Astrocyte (in vitro differentiated cells and primary cell): ENCODE results near the gene PSMD14. TPM values are rescaled to one million over a fixed set of nuclear protein-coding genes. Genes with fewer than 3 reads are reported as not detected.

Experiments used
- DNase-seq: peaks from one replicate; pipeline ENCODE4 v3.0.0-alpha.2; 2010; ENCODE audit warnings: low read depth
- FAIRE-seq: peaks from 2 replicates; lab custom pipeline; 2011; peaks lifted over from hg19 to GRCh38; lab: Jason Lieb, UNC
- H2AFZ ChIP-seq: 2 replicates; pipeline ENCODE4 v1.6.0; 2012; ENCODE audit warnings: low read depth, low read length, inconsistent platforms
- H3K27ac ChIP-seq: 2 replicates; pipeline ENCODE4 v1.5.1; 2011; ENCODE audit warnings: low read depth, low read length, inconsistent platforms
- H3K27me3 ChIP-seq: 2 replicates; pipeline ENCODE4 v1.6.0; 2011; ENCODE audit warnings: low read length, inconsistent platforms; ENCODE audit not compliant: insufficient read depth
- H3K36me3 ChIP-seq: 2 replicates; pipeline ENCODE4 v1.5.1; 2011; ENCODE audit warnings: low read length, inconsistent platforms; ENCODE audit not compliant: insufficient read depth
- H3K4me1 ChIP-seq: 2 replicates; pipeline ENCODE4 v1.5.1; 2011; ENCODE audit warnings: low read length, inconsistent platforms; ENCODE audit not compliant: insufficient read depth
- H3K4me2 ChIP-seq: 2 replicates; pipeline ENCODE4 v1.6.0; 2012; ENCODE audit warnings: low read length, inconsistent platforms
- H3K4me3 ChIP-seq: 2 replicates; pipeline ENCODE4 v1.5.1; 2011; ENCODE audit warnings: low read depth, mild to moderate bottlenecking, low read length, inconsistent platforms; ENCODE audit not compliant: insufficient read depth
- H3K79me2 ChIP-seq: 2 replicates; pipeline ENCODE4 v1.6.0; 2012; ENCODE audit warnings: mild to moderate bottlenecking, low read length, inconsistent platforms; ENCODE audit not compliant: insufficient read depth
- H3K9ac ChIP-seq: 2 replicates; pipeline ENCODE4 v1.6.0; 2012; ENCODE audit warnings: mild to moderate bottlenecking, low read length, inconsistent platforms
- H3K9me3 ChIP-seq: 2 replicates; pipeline ENCODE4 v1.5.1; 2012; ENCODE audit warnings: low read depth, mild to moderate bottlenecking, low read length, inconsistent platforms; ENCODE audit not compliant: insufficient read depth
- H4K20me1 ChIP-seq: 2 replicates; pipeline ENCODE4 v1.6.0; 2012; ENCODE audit warnings: low read length, inconsistent platforms; ENCODE audit not compliant: insufficient read depth
- H3K27ac Mint-ChIP-seq: one replicate; pipeline ENCODE4 v1.8.0; 2021; ENCODE audit warnings: mild to moderate bottlenecking, mixed read lengths; ENCODE audit not compliant: unreplicated experiment
- H3K27me3 Mint-ChIP-seq: one replicate; pipeline ENCODE4 v1.8.0; 2021; ENCODE audit warnings: low read depth, mixed read lengths; ENCODE audit not compliant: unreplicated experiment
- H3K36me3 Mint-ChIP-seq: one replicate; pipeline ENCODE4 v1.8.0; 2021; ENCODE audit warnings: low read depth, mixed read lengths; ENCODE audit not compliant: unreplicated experiment
- H3K4me1 Mint-ChIP-seq: one replicate; pipeline ENCODE4 v1.8.0; 2021; ENCODE audit warnings: low read depth, mixed read lengths; ENCODE audit not compliant: unreplicated experiment
- H3K4me3 Mint-ChIP-seq: one replicate; pipeline ENCODE4 v1.8.0; 2021; ENCODE audit warnings: mild to moderate bottlenecking, moderate library complexity, mixed read lengths; ENCODE audit not compliant: unreplicated experiment
- H3K9me3 Mint-ChIP-seq: one replicate; pipeline ENCODE4 v1.8.0; 2021; ENCODE audit warnings: mild to moderate bottlenecking, mixed read lengths; ENCODE audit not compliant: unreplicated experiment
- EZH2 ChIP-seq: IDR thresholded peaks from 2 replicates; pipeline ENCODE4 v1.6.1; 2012; ENCODE audit warnings: mild to moderate bottlenecking, low read length, inconsistent platforms; ENCODE audit not compliant: insufficient read depth
- total RNA-seq: library from RNA; stranded (reverse); gene quantifications from 2 replicates; pipeline ENCODE4 v1.2.1, GENCODE V29; 2021
- TF ChIP-seq, protein P1 (sequence below): IDR thresholded peaks from 2 replicates; pipeline ENCODE4 v1.5.1; 2011; ENCODE audit warnings: low read depth, mild to moderate bottlenecking, inconsistent platforms, low read length, moderate library complexity; ENCODE audit not compliant: insufficient read depth

The PSMD14 gene
- total RNA-seq, 1 donor from 2014 or later, result 86.0 TPM

DNA sequence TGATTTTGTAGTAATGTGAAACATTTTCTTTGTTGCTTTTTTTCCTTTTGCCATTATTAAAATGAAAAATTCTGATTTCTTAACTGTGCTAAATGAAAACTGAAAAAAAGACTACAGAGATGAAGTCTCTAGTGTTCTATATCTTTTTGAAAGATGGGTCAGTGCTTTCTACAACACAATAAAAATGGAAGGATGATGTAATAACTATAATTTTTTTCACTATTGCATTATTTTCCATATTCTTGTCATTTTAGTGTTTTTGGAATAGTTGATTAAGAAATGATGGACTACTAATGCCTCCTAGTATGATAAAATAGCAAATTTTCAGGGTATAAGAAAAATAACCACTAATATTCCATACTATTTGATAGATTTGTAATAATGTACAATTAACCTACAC, 7.2 kb downstream of the PSMD14 start:
- H3K9ac ChIP-seq, result no peak overlapping the region
- Mint-ChIP-seq H3K9me3 (no peaks in the 10 kb centered on the region), H3K4me1 (peaks cover 16% of the 10 kb centered on the region), H3K4me3 (no peak overlapping the region), H3K36me3 (peaks cover 5% of the 10 kb centered on the region), H3K27ac (no peak overlapping the region), H3K27me3 (no peaks in the 10 kb centered on the region)
- TF ChIP-seq, protein P1, sequence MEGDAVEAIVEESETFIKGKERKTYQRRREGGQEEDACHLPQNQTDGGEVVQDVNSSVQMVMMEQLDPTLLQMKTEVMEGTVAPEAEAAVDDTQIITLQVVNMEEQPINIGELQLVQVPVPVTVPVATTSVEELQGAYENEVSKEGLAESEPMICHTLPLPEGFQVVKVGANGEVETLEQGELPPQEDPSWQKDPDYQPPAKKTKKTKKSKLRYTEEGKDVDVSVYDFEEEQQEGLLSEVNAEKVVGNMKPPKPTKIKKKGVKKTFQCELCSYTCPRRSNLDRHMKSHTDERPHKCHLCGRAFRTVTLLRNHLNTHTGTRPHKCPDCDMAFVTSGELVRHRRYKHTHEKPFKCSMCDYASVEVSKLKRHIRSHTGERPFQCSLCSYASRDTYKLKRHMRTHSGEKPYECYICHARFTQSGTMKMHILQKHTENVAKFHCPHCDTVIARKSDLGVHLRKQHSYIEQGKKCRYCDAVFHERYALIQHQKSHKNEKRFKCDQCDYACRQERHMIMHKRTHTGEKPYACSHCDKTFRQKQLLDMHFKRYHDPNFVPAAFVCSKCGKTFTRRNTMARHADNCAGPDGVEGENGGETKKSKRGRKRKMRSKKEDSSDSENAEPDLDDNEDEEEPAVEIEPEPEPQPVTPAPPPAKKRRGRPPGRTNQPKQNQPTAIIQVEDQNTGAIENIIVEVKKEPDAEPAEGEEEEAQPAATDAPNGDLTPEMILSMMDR, result no peak
- TF ChIP-seq EZH2, result no peak
- H2AFZ ChIP-seq, result no peak overlapping the region
- H3K4me3 ChIP-seq, result no peak overlapping the region
- DNase-seq, result no peak
- no peak for FAIRE-seq
- H3K36me3 ChIP-seq, result peaks cover 11% of the 10 kb centered on the region
- H3K27me3 ChIP-seq, result no peaks in the 10 kb centered on the region
- H3K79me2 ChIP-seq, result peaks cover 96% of the 10 kb centered on the region
- H3K9me3 ChIP-seq, result no peaks in the 10 kb centered on the region
- H3K4me2 ChIP-seq, result no peak overlapping the region
- no peak overlapping the region for H3K27ac ChIP-seq
- peaks cover 52% of the 10 kb centered on the region for H4K20me1 ChIP-seq
- H3K4me1 ChIP-seq, result no peaks in the 10 kb centered on the region

DNA sequence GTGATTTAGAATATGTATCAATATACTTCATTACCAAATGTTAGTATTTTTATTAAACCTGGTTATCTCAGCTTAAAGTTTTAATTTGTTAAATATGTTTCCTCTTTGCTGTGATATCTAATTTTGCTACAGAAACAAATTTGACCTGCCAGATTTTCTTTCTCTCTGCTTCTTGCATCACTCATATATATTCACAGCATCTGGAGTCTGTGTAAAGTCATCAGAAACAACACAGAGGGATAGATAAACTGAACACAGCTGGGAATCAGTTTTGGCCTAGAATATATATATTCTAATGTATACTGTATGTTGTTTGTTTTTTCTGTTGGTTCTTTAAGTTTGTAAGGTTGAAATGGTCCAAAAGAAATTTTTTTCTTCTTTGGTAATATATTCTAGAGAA, 8.5 kb downstream of the PSMD14 start:
- H3K9me3 ChIP-seq, result no peaks in the 10 kb centered on the region
- no peak overlapping the region for H3K9ac ChIP-seq
- TF ChIP-seq, protein P1, result no peak
- TF ChIP-seq EZH2, result no peak
- peaks cover 10% of the 10 kb centered on the region for H3K36me3 Mint-ChIP-seq
- H2AFZ ChIP-seq, result no peak overlapping the region
- no peaks in the 10 kb centered on the region for H3K27me3 ChIP-seq
- H3K9me3 Mint-ChIP-seq, result no peaks in the 10 kb centered on the region
- no peak overlapping the region for H3K4me2 ChIP-seq
- H3K4me3 Mint-ChIP-seq, result no peak overlapping the region
- peaks cover 92% of the 10 kb centered on the region for H3K79me2 ChIP-seq
- FAIRE-seq, result no peak
- H3K27ac ChIP-seq, result no peak overlapping the region
- H3K27ac Mint-ChIP-seq, result no peak overlapping the region
- peaks cover 56% of the 10 kb centered on the region for H4K20me1 ChIP-seq
- H3K36me3 ChIP-seq, result peaks cover 17% of the 10 kb centered on the region
- DNase-seq, result no peak
- no peaks in the 10 kb centered on the region for H3K4me1 ChIP-seq
- H3K27me3 Mint-ChIP-seq, result no peaks in the 10 kb centered on the region
- H3K4me1 Mint-ChIP-seq, result peaks cover 14% of the 10 kb centered on the region
- no peak overlapping the region for H3K4me3 ChIP-seq

DNA sequence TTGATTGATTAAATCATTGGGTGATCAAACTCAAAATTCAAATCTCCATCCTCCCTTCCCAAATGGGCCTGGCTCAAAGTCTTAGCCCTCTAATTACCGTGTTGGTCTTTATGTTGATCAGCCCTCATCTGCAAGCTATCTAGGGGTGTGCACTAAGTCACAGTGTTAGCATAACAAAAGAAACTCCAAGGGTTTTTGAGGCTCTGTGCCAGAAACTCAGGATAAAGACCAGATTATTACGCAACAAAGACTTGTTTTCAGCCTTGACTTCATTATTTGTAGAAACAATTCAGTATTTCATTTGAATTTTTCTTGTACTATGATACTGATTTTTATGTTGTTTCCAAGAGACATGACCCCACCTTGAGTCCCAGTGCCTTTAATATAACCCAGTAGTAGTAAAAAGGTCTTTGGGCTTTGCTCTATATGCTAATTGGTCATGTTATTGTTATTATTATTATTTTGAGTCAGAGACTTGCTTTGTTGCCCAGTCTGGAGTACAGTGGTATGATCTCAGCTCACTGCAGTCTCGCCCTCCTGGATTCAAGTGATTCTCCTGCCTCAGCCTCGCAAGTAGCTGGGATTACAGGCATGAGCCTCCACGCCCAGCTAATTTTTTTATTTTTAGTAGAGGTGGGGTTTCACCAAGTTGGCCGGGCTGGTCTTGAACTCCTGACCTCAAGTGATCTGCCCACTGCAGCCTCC, 13.9 kb downstream of the PSMD14 start:
- H3K4me3 Mint-ChIP-seq, result no peak overlapping the region
- H3K4me3 ChIP-seq, result no peak overlapping the region
- H3K27ac Mint-ChIP-seq, result no peak overlapping the region
- TF ChIP-seq, protein P1, result no peak
- no peak for TF ChIP-seq EZH2
- H3K4me1 Mint-ChIP-seq, result peaks cover 4% of the 10 kb centered on the region
- H3K36me3 Mint-ChIP-seq, result peaks cover 10% of the 10 kb centered on the region
- DNase-seq (no peak), FAIRE-seq (no peak)
- no peaks in the 10 kb centered on the region for H3K9me3 ChIP-seq
- no peak overlapping the region for H2AFZ ChIP-seq
- no peak overlapping the region for H3K9ac ChIP-seq
- no peak overlapping the region for H3K4me2 ChIP-seq
- H3K4me1 ChIP-seq, result no peaks in the 10 kb centered on the region
- H3K79me2 ChIP-seq, result peaks cover 85% of the 10 kb centered on the region
- H3K27me3 ChIP-seq, result no peaks in the 10 kb centered on the region
- H3K27ac ChIP-seq, result no peak overlapping the region
- H3K27me3 Mint-ChIP-seq, result no peaks in the 10 kb centered on the region
- H3K36me3 ChIP-seq, result peaks cover 29% of the 10 kb centered on the region
- H4K20me1 ChIP-seq, result peaks cover 41% of the 10 kb centered on the region
- H3K9me3 Mint-ChIP-seq, result no peaks in the 10 kb centered on the region
